DMS153 treated with DMSO at 0.1 percent for 48 hours (cell line): ENCODE measurements around the gene SLC9A9.
A peak's percentile ranks its signal among the peaks of the same experiment; 100 is the strongest.
"Not testable (repeated sequence)": the region's sequence is repeated elsewhere in the genome, so short reads cannot be mapped to it uniquely, and the experiment has no call there.

Experiments used
- DNase-seq: peaks from one replicate; lab custom pipeline; 2025; ENCODE audit not compliant: unreplicated experiment; lab: John Stamatoyannopoulos, UW

SLC9A9 gene

DNA sequence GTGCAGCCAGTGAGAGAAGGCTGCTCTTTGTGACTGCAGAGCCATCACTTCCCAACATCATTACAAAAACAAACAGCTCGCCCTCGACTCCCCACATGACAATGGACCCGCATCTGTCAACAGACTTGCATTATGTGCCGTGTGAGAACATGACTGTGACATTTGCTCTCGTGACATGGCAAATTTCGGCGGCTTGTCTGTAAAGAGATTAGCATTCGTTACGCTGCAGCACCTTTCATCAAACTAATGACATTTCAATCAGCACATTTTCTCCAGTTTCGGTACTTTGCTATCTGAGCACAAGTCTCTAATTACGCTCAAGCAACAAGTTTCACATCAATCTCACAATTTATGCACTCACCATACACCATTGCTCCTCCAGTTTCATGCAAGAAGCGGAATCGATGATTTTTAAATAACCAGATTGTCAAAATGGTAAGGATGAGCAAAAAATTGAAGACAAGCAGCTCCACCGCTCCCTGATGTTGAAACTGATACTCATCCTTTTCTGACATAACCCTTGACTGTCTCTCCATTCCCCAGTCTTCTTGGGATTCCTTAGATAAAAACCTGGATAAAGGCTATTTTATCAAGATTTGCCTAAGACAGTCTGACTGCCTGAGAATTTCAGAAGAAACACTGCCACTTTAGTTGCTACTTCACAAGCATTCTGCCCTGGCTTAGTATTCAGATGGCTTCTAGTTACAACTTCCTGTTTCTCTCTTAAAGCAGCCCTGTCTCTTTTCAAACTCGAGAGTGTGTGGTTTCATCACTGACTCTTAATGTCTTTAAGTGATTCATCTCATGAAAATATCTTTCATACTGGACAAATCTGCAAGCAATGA, at the start of gene SLC9A9:
SLC9A9 (minus strand) TSS at position 682 of the 845 bp plus-strand sequence; CDS start at position 536, 146 bp downstream.
- peak; percentile 9 for DNase-seq

DNA sequence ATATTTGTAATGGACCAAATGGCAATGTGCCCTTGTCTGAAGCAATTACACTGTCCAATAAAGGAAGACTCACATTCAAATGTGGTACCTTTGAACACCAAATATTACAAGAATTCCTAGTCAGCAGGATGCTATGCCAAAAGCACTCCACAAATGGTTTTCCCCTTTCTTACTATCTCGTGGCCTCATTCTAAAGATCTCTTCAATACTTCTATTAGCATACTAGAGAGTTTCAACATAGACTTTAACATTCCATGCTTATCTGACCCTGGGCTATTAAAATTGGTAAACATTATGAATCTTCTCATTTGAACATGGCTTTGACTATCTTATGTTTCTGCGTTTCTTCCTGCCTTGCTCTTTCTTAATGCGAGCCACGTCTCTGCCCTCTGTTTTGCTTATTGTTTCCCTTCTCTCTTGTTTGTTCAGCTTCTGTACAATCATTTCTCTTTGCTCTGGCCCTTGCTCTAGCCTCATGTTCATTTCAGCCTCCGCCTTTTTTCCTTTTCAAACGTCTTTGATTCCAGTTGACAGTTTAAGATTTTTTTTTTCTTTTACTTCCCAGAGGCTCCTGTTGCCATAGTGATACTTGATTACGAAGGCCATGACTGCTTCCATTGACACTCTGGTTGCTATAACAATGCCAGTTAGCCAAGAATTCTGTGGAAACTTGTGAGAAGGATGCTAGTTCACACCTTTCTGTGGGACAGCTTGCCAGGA, 49.5 kb upstream of the SLC9A9 start:
- DNase-seq, result no peak

DNA sequence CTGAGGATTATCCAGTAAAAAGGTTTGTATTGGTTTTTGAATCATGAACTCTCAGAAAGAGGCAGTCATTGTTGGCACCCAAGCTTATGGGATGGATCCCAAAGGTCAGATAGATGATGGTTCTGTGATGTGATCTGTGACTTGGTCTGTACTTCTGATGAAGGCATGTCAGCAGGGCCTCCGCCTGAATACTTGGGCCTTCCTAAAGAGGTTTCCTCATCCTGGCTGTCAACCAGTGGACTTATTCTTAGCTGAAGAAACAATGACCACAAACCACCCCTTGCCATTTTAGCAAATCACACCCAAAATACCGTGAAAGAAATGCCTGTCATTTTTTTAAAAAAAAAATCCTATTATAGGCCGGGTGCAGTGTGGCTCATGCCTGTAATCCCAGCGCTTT, 48.2 kb upstream of the SLC9A9 start:
- DNase-seq, result no peak

DNA sequence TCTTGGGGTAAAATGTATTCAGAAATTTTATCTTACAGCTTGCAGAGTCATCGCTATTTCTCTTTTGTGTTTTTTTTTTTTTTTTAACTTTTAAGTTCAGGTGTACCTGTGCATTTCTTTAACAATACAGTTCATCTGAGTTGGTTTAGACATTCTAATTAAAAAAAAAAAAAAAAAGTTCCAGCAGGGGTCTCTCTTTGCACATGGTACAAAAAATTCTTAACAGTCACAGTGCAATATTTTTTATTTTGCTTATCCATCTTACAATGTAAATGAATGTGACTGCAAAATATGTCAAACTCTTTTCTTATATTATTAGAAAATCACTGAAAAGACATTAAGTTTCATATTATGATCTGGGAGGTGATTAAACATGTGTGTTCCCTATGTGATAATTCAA, 47.5 kb upstream of the SLC9A9 start:
- DNase-seq, result peak; percentile 6

DNA sequence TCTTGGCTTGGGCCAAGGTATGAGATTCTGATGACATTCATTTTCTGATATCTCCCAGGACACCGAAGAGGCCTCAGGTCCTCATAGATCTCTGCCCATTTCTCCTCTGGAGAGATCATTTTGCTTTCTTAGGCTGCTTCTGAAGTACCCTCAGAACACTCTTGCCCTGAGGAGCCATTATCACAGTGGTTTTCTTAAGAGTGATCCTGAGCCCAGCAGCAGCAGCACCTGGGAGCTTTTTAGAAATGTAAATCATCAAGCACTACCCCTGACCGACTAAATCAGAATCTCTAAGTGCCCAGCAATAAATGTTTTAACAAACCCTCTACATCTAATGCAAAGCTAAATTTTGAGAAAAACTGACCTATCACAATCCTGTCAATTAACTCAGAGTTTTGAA, 40.6 kb upstream of the SLC9A9 start:
- no peak for DNase-seq

DNA sequence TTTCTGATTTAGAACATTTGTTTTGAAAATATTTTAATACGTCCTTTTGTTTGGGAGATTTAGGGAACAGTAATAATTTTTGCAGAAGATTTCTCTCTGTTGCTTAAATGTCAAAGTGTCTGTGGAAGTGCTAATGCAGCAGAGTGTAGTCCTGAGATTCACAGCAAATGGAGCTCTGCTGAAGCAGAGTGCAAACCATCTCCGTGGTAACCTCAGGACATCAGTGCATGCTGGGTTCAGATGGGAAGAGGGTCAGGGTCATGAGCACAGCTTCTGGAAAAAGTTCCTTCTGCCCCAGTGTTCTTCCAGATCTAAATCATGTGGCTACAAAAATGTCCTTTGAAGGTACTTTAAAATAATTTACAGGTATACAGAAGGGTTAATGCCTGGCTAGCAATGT, 39.9 kb upstream of the SLC9A9 start:
- no peak for DNase-seq

DNA sequence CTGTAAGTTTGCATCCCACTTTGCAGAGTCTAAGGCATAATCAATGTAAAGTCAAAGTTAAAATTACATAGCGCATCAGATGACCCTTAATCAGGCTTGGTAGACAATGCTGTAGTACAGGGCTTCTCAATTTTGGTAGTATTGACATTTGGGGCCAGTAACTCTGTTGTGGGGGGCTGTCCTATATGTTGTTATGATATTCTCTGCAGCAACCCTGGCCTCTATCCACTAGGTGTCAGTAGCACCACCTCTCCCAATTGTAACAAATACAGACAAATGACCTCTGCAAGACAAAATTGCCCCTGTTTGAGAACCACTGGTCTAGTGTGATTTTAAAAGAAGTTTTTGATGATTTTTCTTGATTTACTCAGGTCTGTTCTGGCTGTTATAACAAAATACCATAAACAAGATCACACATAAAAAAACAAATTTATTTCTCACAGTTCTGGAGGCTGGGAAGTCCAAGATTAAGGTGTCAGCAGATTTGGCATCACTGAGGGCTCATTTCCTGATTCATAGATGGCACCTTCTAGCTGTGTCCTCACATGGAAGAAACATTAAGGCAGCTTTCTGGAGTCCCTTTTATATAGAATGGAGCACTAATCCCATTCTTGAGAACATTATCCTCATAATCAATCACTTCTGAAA, 37.6 kb upstream of the SLC9A9 start:
- DNase-seq, result peak; percentile 16

DNA sequence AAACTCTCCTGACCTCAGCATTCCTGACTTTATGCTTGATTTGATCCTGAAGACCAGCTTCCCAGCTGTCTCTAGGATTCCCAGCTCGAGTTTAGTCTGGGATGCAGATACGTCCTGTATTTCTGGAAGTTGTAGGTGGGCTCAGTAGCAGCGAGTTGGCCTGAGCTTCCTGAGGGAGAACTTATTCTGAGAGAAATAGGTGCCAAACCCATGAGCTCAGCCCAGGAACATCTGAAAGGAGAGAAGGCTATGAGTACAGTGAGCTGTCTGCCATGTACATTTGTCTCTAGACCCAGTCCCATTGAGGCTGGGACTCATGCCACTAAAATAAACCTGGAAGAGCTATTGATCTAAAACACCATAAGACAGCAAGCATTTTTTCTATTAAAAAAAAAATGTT, 36.6 kb upstream of the SLC9A9 start:
- no peak for DNase-seq

DNA sequence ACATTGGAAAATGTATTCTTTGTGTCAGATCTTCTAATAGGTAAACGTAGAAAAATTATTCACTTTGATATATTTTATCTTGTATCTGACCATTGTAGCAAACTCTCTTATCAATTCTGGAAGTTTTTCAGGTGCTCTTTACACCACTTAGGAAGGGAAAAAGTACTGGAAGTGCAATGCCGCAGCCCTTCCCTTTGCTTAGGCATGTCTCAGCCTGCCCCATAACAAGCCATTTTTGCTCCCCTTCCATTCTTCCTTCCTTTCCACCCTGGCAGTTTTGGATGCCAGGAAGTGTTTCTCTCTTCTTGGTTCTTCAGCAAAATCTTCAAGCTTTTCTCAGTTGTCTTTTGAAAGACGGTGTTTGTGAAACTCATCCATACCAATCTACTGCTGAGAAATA, 34.9 kb upstream of the SLC9A9 start:
- DNase-seq, result no peak

DNA sequence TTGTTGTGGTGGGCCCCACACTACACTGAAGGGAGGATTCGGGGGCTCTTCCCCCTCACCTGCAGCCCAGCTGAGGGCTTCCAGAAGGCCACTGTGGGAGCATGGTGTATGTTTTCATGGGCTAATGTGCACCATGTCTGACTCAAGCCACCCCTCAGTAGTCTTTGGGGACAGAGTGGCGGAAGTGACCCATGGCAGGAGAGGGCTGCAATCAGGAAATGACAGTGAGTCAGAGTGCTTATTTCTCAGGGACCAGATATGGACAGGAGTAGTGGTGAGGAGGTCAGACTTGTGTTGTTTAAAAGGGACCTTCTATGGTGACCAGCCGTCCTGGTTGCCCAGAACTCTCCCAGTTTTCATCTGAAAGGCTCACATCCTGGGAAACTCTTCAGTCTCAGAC, 32.8 kb upstream of the SLC9A9 start:
- no peak for DNase-seq

DNA sequence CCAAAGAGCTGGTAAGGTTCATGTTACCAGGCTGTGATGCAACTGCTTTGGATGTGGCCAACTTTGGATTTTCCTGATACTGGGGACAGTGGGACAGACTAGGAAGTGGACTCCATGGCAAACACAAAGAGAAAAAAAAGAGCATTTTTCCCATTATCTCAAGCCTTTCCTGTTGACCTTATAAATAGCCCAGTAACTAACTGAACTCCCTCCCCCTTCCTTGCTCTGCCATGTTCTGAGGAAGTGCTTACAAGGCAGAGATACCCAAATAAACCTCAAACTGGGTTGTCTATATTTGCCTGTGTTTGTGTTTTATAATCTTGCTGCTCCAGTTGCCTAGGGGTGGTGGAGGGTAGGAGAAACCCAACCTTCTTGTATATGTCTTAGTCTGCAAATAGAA, 27.3 kb upstream of the SLC9A9 start:
- DNase-seq, result no peak

DNA sequence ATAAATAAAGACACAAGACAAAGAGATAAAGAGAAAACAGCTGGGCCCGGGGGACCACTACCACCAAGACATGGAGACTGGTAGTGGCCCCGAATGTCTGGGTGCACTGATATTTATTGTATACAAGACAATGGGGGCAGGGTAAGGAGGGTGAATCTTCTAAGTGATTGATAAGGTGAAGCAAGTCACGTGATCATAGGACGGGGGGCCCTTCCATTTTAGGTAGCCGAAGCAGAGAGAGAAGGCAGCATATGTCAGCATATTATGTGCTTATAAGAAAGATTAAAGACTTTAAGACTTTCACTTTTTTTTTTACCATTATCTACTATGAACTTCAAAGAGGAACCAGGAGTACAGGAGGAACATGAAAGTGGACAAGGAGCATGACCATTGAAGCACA, 25.3 kb upstream of the SLC9A9 start:
- not testable (repeated sequence) for DNase-seq

DNA sequence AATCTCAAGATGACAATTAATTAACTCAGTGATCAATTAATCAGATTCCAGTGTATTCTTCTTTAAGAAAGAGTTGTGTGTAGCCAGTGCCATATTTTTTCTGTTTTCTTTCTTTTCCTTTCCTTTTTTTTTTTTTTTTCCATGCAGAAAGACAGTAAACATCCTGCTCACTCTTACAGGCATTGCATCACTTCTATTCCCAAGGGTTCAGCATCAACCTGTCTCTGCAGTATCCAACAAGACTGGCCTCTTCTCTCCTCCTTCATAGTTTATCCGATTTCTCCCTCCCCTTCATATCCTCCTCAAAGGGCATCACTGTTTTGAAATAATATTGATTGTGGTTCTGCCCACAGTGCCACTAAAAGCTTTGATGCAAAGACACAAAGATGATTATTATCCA, 17.0 kb upstream of the SLC9A9 start:
- DNase-seq, result no peak

DNA sequence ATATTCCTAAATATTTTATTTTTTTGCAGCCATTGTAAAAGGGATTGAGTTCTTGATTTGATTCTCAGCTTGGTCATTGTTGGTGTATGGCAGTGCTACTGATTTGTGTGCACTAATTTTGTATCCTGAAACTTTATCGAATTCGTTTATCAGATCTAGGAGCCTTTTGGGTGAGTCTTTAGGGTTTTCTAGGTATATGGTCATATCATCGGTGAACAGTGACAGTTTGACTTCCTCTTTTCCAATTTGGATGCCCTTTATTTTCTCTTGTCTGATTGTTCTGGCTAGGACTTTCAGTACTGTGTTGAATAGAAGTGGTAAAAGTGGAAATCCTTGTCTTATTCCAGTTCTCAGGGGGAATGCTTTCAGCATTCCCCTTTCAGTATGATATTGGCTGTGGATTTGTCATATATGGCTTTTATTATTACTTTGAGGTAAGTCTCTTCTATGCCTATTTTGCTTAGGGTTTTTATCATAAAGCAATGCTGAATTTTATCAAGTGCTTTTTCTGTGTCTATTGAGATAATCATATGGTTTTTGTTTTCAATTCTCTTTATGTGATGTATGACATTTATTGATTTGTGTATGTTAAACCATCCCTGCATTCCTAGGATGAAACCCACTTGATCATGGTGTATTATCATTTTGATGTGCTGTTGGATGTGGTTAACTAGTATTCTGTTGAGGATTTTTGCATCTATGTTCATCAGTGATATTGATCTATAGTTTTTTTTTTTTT, 11.4 kb upstream of the SLC9A9 start:
- no peak for DNase-seq

DNA sequence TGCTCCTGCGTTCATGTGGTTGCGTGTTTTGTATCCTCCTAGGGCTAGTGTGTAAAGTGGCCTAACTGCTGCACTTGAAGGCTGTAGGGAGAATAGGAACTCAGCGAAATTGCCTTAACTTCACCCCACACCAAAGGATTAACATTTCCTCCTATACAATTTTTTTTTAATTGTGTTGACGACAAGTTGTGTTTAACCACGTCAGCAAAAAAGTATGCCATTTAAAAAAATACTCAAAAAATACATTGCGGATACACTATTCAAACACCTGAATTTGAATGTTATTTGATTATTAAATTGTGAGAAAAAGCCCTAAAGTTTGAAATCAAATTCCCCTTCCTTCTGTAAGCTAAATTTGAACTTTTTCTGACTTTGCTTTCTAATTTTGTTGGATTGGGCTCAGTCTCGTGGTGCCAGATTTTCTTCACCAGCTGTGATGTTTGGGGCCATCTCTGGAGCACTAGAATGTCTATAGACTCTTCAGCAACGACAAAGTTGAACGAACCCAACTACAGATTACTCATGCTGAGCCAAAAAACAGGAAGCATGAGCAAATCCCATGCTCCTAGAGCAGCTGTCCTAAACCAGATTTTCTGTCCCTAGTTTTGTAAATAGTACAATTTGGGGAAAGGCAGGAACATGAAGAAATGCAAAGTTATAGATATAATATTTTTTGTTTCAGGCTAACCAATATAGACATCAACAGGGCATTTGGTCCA, 8.1 kb upstream of the SLC9A9 start:
- no peak for DNase-seq

DNA sequence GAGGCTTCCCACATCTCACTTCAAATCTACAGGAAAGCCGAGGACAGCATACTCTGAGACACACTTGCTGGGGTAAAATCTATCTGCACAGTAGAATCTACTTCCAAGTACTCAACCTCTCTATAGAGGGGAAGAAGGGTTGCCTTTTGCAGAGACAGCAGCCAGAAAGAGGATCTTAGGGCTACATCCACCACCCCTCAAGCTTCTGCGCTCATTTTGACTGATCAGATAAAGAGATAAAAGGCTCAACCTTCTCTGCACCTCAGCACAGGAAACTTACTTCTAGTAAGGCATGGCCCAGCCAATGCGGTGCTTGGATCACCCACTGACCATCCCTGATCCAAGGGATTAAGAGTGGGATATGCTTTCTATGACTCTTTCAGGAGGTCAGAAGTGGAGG, 6.9 kb upstream of the SLC9A9 start:
- no peak for DNase-seq

DNA sequence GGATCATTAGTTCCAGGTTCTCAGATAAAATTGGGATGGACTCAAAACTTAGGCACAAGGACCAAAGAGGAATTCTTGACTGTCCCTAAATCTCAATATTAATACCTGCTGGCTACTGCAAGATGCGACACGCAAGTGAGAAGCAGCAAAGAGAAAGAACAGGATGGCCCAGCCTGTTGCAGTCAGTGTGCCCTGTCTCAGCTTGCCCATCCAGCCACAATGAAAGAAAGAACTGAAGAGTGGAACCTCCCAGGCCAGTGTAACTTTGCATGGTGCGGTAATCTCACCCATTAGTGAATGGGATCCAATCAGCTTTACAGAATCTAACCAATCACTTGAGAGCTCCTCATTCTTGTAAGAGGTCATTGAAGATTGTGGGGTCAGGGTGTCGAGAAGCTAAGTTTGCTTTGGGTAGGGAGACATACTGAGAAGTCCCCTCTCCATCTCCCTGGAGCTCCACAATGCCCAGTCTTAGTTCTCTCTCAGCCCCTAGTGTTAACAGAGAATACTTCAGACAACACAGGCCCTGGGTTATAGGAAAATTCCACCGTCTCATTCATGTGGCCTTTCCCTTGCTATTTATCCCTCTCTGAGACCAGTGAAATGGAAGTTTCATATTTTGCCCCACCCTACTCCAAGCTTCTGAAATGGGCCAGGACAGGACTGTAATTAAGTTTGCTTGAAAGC, 3.2 kb upstream of the SLC9A9 start:
- DNase-seq, result no peak

DNA sequence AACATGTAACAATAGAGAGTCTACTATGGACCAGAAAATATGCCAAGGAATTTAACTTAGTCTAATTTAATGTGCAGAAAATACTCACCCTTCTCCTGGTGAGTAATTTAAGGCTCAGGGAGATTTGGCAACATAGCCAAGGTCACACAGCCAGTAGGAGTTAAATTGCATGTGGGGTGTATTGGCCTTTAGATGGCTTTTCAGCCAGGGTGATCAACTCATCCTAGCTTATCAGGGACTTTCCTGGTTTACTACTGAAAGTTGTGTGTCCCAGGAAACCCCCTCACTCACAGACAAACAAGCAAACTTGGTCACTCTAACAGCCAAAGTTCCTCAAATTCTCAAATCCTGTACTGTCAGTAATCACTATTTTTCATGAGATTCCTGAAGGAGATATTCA, 2.6 kb upstream of the SLC9A9 start:
- no peak for DNase-seq

DNA sequence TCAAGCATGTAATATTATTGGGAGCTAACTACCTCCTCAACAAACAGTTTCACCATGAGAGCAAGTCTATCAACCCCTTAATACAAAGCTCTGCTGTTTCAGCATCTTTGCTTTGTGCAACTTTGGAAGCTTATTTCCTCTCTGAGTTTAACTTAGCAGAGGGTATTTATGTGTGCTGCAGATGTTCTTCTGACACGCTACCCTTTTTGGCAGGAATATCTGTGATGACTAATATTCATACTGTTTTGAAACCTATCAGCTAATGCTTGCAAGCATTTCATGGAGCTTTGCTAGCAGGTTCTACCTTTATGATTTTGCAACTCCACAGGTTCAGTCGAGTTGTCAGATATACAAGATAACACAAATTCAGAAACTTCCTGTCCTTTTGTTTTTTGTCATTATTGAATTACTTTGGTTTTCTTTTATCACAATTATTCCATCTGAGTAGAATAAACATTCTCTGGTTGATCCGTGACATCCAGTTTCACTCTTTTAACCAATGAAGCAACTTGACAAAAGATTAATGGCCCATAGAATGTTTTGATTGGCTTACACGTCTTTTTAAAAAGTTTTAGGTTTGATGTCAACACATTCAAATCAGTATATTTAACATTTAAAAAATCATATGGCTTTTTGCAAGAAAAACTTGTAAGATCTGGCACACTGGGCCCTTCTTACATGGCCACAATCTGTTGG, 1.7 kb upstream of the SLC9A9 start:
- DNase-seq, result no peak

DNA sequence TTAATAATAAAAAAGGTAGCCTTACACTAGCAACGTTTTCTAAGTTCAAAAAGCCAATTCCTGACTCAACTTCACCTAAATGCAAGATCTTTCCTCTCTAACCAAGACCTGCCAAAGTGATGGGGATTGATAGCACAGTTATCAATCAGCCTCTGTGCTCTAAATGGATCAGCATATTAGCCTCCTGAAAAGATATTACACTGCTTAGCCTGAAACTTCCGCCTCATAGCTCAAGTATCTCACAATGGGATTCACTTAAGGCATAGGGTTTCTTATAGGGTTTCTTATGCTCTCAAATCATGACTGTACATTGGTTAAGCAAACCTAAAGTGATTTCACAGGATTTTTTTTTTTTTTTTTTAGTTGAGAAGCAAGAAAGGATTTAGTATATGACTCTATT, 436 bp upstream of the SLC9A9 start:
- DNase-seq, result no peak
